Glutamatergic neuron (in vitro differentiated cells): ENCODE data around the gene LYRM4. TPM values are rescaled to one million over a fixed set of nuclear protein-coding genes. Genes with fewer than 3 reads are reported as not detected.

Experiments
- DNase-seq: peaks from one replicate; pipeline ENCODE4 v3.0.0; 2022
- H3K27ac Mint-ChIP-seq: one replicate; pipeline ENCODE4 v1.8.0; 2020; ENCODE audit warnings: mild to moderate bottlenecking, mixed read lengths, inconsistent platforms; ENCODE audit not compliant: unreplicated experiment
- H3K27me3 Mint-ChIP-seq: one replicate; pipeline ENCODE4 v1.8.0; 2020; ENCODE audit warnings: mild to moderate bottlenecking, moderate library complexity, mixed read lengths, inconsistent platforms; ENCODE audit not compliant: unreplicated experiment
- H3K36me3 Mint-ChIP-seq: one replicate; pipeline ENCODE4 v1.8.0; 2020; ENCODE audit warnings: mild to moderate bottlenecking, mixed read lengths, inconsistent platforms; ENCODE audit not compliant: unreplicated experiment
- H3K4me1 Mint-ChIP-seq: one replicate; pipeline ENCODE4 v1.8.0; 2020; ENCODE audit warnings: mild to moderate bottlenecking, low read depth, mixed read lengths, inconsistent platforms; ENCODE audit not compliant: unreplicated experiment
- H3K4me3 Mint-ChIP-seq: one replicate; pipeline ENCODE4 v1.8.0; 2020; ENCODE audit warnings: mild to moderate bottlenecking, mixed read lengths, inconsistent platforms; ENCODE audit not compliant: unreplicated experiment
- H3K9me3 Mint-ChIP-seq: one replicate; pipeline ENCODE4 v1.8.0; 2020; ENCODE audit warnings: mild to moderate bottlenecking, moderate library complexity, mixed read lengths, inconsistent platforms; ENCODE audit not compliant: unreplicated experiment
- CTCF ChIP-seq: fragments of 200-600 bp; sonication (generic); IDR thresholded peaks from one replicate; pipeline ENCODE4 v1.5.0; 2021; ENCODE audit not compliant: partially characterized antibody, unreplicated experiment
- total RNA-seq: library from RNA; stranded (reverse); fragmentation: NEBNext Ultra II Directional; extraction: Animal tissue kit (Norgen Biotek cat#: 25700); gene quantifications from one replicate; pipeline ENCODE4 v1.2.1, GENCODE V29; 2021; ENCODE audit not compliant: unreplicated experiment

LYRM4 gene
- total RNA-seq, 1 donor from 2014 or later, result 29.5 TPM

- H3K9me3 Mint-ChIP-seq, result peaks cover 4% of the 10 kb centered on the region
- TF ChIP-seq CTCF, result no peak
- peaks cover 25% of the 10 kb centered on the region for H3K4me1 Mint-ChIP-seq
- no peaks in the 10 kb centered on the region for H3K36me3 Mint-ChIP-seq
- no peak overlapping the region for H3K4me3 Mint-ChIP-seq
- H3K27me3 Mint-ChIP-seq, result no peaks in the 10 kb centered on the region
- DNase-seq, result no peak
- no peak overlapping the region for H3K27ac Mint-ChIP-seq
Observed at GRCh38 chr6:5231289-5231688, 29.5 kb downstream of the LYRM4 start.

GRCh38 chr6:5230081-5230480 is 30.7 kb downstream of the LYRM4 start:
- Mint-ChIP-seq H3K4me1 (peaks cover 25% of the 10 kb centered on the region), H3K27me3 (no peaks in the 10 kb centered on the region), H3K27ac (peak overlapping the region; percentile 84), H3K36me3 (no peaks in the 10 kb centered on the region), H3K4me3 (peak overlapping the region; percentile 70), H3K9me3 (peaks cover 4% of the 10 kb centered on the region)
- no peak for DNase-seq
- no peak for TF ChIP-seq CTCF

- peaks cover 4% of the 10 kb centered on the region for H3K9me3 Mint-ChIP-seq
- H3K27ac Mint-ChIP-seq, result peak overlapping the region; percentile 84
- H3K4me1 Mint-ChIP-seq, result peaks cover 25% of the 10 kb centered on the region
- no peaks in the 10 kb centered on the region for H3K36me3 Mint-ChIP-seq
- no peak for DNase-seq
- peak overlapping the region; percentile 70 for H3K4me3 Mint-ChIP-seq
- TF ChIP-seq CTCF, result no peak
- no peaks in the 10 kb centered on the region for H3K27me3 Mint-ChIP-seq
Observed at GRCh38 chr6:5229356-5229755, 31.4 kb downstream of the LYRM4 start.

- no peak for DNase-seq
- Mint-ChIP-seq H3K27ac (no peak overlapping the region), H3K27me3 (peaks cover 1% of the 10 kb centered on the region), H3K9me3 (no peaks in the 10 kb centered on the region), H3K4me1 (peaks cover 14% of the 10 kb centered on the region), H3K36me3 (no peaks in the 10 kb centered on the region), H3K4me3 (no peak overlapping the region)
- TF ChIP-seq CTCF, result no peak
Observed at GRCh38 chr6:5223309-5223708, 37.4 kb downstream of the LYRM4 start.

- no peak overlapping the region for H3K4me3 Mint-ChIP-seq
- peaks cover 7% of the 10 kb centered on the region for H3K4me1 Mint-ChIP-seq
- H3K27ac Mint-ChIP-seq, result no peak overlapping the region
- DNase-seq, result no peak
- no peak for TF ChIP-seq CTCF
- no peaks in the 10 kb centered on the region for H3K36me3 Mint-ChIP-seq
- no peaks in the 10 kb centered on the region for H3K9me3 Mint-ChIP-seq
- peaks cover 1% of the 10 kb centered on the region for H3K27me3 Mint-ChIP-seq
Observed at GRCh38 chr6:5220443-5220842, 40.3 kb downstream of the LYRM4 start.
